GM10266 (cell line): Measurements from ENCODE around the gene NOTCH3.

Experiments used
- DNase-seq: peaks from one replicate; pipeline ENCODE4 v3.0.0; 2012; ENCODE audit errors: extremely low spot score
- TF ChIP-seq, protein P1 (sequence below): IDR thresholded peaks from 2 replicates; pipeline ENCODE4 v1.5.1; 2012; ENCODE audit warnings: mild to moderate bottlenecking, low read depth; ENCODE audit not compliant: control insufficient read depth, insufficient read depth; ENCODE audit errors: missing control alignments

Gene NOTCH3

DNA sequence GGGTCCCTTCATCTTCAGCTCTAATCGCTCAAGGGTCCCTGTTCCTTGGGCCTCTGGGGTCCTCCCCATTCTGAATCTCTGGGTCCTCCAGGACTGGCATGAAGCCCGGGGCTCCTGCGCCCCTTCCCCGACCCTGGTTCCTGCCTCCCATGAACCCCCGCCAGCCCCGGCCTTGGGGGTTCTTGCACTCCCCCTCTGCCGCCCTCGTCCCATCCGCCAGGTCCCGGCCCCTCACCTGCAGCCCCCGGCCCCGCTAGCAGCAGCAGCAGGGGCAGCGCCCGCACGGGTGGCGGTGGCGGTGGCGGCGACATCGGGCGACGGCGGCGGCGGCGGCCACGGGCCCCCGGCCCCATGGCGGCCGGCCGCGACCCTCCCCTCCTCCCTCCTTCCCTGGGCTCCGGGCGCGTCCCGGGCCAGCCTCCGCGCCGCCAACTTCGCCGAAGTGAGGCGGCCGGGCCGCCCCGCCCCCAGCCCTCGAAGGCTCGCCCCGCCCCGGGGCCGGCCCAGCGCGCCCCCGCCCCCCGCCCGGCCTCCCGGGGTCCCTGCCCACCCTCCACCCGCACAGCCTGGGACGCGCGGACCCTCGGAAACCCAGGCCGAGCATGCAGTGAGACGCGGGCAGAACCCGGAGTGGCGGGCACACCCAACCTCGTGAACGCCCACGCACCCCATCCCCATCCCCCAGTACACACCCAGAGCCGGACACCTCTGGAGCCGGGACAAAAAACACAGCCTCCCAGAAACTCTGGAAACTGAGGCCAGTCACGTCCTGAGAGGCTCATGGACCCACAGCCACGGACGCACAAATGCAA, at the start of gene NOTCH3:
Gene NOTCH3, minus strand, starts transcription at position 443 of the 812 bp plus-strand sequence. Its CDS starts 90 bp downstream, at position 353.
- DNase-seq: peak; percentile 44
- TF ChIP-seq, protein P1, sequence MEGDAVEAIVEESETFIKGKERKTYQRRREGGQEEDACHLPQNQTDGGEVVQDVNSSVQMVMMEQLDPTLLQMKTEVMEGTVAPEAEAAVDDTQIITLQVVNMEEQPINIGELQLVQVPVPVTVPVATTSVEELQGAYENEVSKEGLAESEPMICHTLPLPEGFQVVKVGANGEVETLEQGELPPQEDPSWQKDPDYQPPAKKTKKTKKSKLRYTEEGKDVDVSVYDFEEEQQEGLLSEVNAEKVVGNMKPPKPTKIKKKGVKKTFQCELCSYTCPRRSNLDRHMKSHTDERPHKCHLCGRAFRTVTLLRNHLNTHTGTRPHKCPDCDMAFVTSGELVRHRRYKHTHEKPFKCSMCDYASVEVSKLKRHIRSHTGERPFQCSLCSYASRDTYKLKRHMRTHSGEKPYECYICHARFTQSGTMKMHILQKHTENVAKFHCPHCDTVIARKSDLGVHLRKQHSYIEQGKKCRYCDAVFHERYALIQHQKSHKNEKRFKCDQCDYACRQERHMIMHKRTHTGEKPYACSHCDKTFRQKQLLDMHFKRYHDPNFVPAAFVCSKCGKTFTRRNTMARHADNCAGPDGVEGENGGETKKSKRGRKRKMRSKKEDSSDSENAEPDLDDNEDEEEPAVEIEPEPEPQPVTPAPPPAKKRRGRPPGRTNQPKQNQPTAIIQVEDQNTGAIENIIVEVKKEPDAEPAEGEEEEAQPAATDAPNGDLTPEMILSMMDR: no peak

DNA sequence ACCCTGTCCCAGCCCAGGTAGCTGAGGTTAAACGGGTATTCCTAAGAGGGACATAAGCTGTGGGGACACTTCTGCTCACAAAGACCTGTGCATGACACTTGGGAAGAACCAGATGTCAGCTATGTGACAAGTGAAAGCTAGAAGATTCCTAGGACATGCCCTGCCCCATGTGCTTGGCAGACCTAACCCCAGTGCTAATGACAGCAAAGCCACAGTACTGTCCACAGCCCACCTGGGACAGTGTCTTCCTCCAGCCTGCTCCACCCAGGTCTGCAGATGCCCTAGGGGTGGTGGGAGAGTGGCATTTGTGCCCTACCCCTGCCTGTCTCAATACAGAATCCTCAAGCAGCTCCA, 49.8 kb upstream of the NOTCH3 start:
- DNase-seq: no peak
- TF ChIP-seq, protein P1: no peak

DNA sequence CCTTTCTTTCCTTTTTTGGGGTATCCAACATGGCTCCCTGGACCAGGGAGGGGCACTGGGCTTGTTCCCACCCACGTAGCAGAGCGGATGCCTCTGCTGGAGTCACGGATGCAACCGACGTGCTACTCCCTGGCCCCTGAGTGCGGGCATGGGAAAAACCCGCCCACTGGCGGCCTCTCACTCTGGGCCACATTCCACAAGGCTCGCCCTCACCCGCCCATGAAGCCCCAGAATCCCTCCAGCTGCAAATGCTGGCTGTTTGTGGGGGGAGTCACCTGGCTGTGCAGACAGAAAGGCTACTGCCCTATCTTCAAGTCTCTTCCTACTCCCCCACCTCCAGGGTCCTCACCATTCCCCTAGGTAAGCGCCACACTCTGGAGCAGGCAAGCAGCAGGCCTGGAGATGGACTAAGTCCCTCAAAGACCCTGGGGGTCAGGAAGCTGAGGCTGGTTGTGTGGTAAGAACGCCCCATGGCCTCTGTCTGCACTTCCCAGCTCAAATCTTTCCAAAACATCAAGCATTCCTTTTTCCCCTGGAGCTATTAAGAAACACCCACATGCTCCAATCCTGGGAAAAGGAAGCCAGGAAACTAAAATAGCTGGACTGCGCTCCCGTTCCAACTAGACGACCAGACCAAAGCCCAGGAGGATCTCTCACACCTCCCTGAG, 49.3 kb upstream of the NOTCH3 start:
- TF ChIP-seq, protein P1: no peak
- no peak for DNase-seq

DNA sequence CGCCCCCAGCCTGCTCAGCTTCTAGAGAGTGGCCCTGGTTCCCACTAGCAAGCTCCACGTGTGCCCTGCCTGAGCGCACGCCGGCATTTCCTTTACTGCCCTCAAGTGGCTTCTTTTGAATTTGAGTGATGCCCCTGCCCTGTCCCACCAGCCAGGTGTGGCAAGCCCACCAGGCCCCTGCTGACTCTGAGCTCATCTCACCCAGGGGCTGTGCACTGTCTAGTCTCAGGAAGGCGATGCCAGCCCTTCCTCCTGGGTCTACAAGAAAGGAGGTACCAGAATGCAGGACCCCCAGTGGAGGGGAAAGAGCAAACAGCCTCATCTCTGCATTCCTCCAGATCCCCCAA, 48.7 kb upstream of the NOTCH3 start:
- TF ChIP-seq, protein P1: no peak
- DNase-seq: no peak

DNA sequence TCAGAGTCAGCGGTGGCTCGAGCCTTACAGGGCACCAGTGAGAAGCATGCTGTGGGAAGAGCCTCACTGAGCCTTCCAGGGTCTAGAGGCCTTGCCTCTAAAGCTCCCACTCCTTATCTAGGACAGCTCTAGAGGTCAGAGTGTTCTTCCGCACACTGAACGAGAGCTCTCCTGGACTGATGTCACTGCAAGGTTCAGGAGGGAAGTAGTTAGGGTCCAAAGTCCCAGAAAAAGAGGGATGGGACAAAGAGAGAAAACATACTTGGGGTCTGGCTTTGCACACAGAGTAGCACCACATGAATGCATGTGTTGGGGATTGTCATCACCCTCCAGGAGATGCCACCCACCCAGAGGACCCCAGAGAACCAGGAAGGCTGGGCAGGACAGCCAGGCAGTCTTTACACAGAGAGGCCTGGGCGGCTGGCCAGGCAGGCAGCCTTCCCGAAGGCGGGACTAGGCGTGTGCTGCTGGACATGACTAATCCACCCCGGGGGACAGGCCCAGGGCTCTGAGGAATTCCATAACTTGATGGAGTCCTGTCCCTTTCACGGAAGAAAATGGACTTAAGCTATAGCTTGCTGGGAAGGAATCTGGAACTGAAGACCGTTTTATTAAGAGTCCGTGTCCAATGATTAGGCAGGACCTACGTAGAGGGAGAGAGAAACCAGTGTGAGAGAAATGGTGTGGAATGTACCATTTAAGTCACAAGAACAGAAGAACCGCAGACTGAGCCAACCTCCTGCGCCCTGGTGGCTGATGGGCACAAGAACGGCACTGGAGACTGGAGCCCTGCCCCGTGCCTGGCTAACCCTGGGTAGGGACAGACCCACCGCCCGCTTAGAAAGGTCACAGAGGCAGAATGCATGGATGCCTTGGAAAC, 48.1 kb upstream of the NOTCH3 start:
- DNase-seq: no peak
- TF ChIP-seq, protein P1: no peak

DNA sequence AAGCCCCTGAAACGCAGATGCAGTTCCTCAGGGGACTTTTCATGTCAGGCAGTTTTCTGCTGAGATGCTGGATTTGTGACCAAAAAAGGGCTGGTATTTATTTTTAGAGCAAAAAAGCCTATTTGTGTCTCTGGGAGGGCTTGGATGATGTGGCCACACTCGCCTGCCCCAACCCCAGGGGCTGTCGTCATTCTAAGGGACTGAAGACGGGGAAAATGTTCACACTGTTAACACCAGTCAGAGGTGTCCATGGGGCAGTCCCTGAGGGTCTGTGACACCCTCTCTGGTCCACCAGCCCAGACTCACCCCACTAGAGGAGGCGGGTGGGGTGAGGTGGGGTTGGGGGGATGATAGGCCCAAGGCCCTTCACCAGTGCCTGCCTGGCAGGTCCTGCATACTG, 47.3 kb upstream of the NOTCH3 start:
- no peak for DNase-seq
- TF ChIP-seq, protein P1: no peak
